DND-41 (cell line): Measurements from ENCODE around the gene FCN2.

Experiments
- ATAC-seq: fragments of 200-7000 bp; cut with Tn5 transposase; 3 replicates; pipeline ENCODE4 v1.9.1; 2021; ENCODE audit warnings: low read depth; ENCODE audit not compliant: insufficient read depth
- DNase-seq: peaks from one replicate; pipeline ENCODE4 v3.0.0-alpha.2; 2020
- H2AFZ ChIP-seq: 2 replicates; pipeline ENCODE4 v1.6.0; 2012; ENCODE audit warnings: low read depth, low read length
- H3K27ac ChIP-seq: 2 replicates; pipeline ENCODE4 v1.5.1; 2012; ENCODE audit warnings: low read length, inconsistent platforms
- H3K27me3 ChIP-seq: fragments of 200-600 bp; sonication (generic); 2 replicates; pipeline ENCODE4 v1.6.0; 2012; ENCODE audit warnings: low read length, mild to moderate bottlenecking, inconsistent platforms; ENCODE audit not compliant: insufficient read depth, poor library complexity
- H3K36me3 ChIP-seq: 2 replicates; pipeline ENCODE4 v1.5.1; 2012; ENCODE audit warnings: low read length, inconsistent platforms; ENCODE audit not compliant: insufficient read depth
- H3K4me1 ChIP-seq: 2 replicates; pipeline ENCODE4 v1.5.1; 2012; ENCODE audit warnings: mild to moderate bottlenecking, low read length; ENCODE audit not compliant: insufficient read depth
- H3K4me2 ChIP-seq: 2 replicates; pipeline ENCODE4 v1.6.0; 2012; ENCODE audit warnings: mild to moderate bottlenecking, moderate library complexity, low read length, inconsistent platforms; ENCODE audit not compliant: insufficient read depth
- H3K4me3 ChIP-seq, 2 experiments: fragments of 200-600 bp in 1 of 2; shearing (Covaris generic) in 1 of 2; 2 replicates each; pipeline ENCODE4 v1.5.1; 2012 to 2016; ENCODE audit warnings: inconsistent platforms in 2 of 2, low read length in 2 of 2, mild to moderate bottlenecking in 2 of 2, low read depth in 1 of 2, moderate library complexity in 1 of 2
- H3K79me2 ChIP-seq: 2 replicates; pipeline ENCODE4 v1.6.0; 2012; ENCODE audit warnings: low read length, inconsistent platforms; ENCODE audit not compliant: insufficient read depth
- H3K9ac ChIP-seq: 2 replicates; pipeline ENCODE4 v1.6.0; 2012; ENCODE audit warnings: low read depth, mild to moderate bottlenecking, inconsistent platforms, low read length, moderate library complexity
- H3K9me3 ChIP-seq: 2 replicates; pipeline ENCODE4 v1.5.1; 2012; ENCODE audit warnings: low read length, moderate library complexity, mild to moderate bottlenecking, inconsistent platforms; ENCODE audit not compliant: insufficient read depth, severe bottlenecking
- H4K20me1 ChIP-seq: 2 replicates; pipeline ENCODE4 v1.6.0; 2012; ENCODE audit warnings: low read length; ENCODE audit not compliant: insufficient read depth
- CTCF ChIP-seq: IDR thresholded peaks from 2 replicates; pipeline ENCODE4 v1.5.1; 2012; ENCODE audit warnings: borderline replicate concordance, low read length, moderate library complexity, mild to moderate bottlenecking; ENCODE audit not compliant: poor library complexity, severe bottlenecking; ENCODE audit errors: extremely low read depth
- EZH2 ChIP-seq: IDR thresholded peaks from 3 replicates; pipeline ENCODE4 v1.6.1; 2012; ENCODE audit warnings: borderline replicate concordance, low read depth, mild to moderate bottlenecking, moderate library complexity, low read length, inconsistent platforms; ENCODE audit not compliant: severe bottlenecking

Gene FCN2

GRCh38 chr9:134885001-134885678 lies 4.5 kb downstream of the FCN2 start:
- Histone ChIP-seq H3K9me3 (no peaks in the 10 kb centered on the region), H3K27me3 (no peaks in the 10 kb centered on the region), H3K4me1 (no peaks in the 10 kb centered on the region), H3K27ac (no peak overlapping the region), H3K4me2 (no peak overlapping the region), H4K20me1 (no peaks in the 10 kb centered on the region), H3K79me2 (no peaks in the 10 kb centered on the region), H3K9ac (no peak overlapping the region), H2AFZ (no peak overlapping the region), H3K4me3 (no peak overlapping the region), H3K36me3 (no peaks in the 10 kb centered on the region)
- ATAC-seq (no peak), DNase-seq (no peak)
- TF ChIP-seq EZH2 (no peak), CTCF (no peak)

- Histone ChIP-seq H3K36me3 (no peaks in the 10 kb centered on the region), H3K27me3 (no peaks in the 10 kb centered on the region), H3K27ac (no peak overlapping the region), H3K4me2 (no peak overlapping the region), H3K9me3 (no peaks in the 10 kb centered on the region), H4K20me1 (no peaks in the 10 kb centered on the region), H3K4me3 (no peak overlapping the region), H3K79me2 (no peaks in the 10 kb centered on the region), H3K9ac (no peak overlapping the region), H2AFZ (no peak overlapping the region), H3K4me1 (no peaks in the 10 kb centered on the region)
- no peak for DNase-seq
- TF ChIP-seq EZH2 (no peak), CTCF (no peak)
- no peak for ATAC-seq
These were observed 5.2 kb downstream of the FCN2 start for GRCh38 chr9:134885679-134886412.

- no peaks in the 10 kb centered on the region for H3K27me3 ChIP-seq
- DNase-seq (no peak), ATAC-seq (no peak)
- no peaks in the 10 kb centered on the region for H3K36me3 ChIP-seq
- no peaks in the 10 kb centered on the region for H4K20me1 ChIP-seq
- no peaks in the 10 kb centered on the region for H3K4me1 ChIP-seq
- TF ChIP-seq CTCF, result no peak
- no peak for TF ChIP-seq EZH2
- H3K9ac ChIP-seq, result no peak overlapping the region
- H2AFZ ChIP-seq, result no peak overlapping the region
- no peaks in the 10 kb centered on the region for H3K79me2 ChIP-seq
- no peaks in the 10 kb centered on the region for H3K9me3 ChIP-seq
- no peak overlapping the region for H3K4me2 ChIP-seq
- no peak overlapping the region for H3K4me3 ChIP-seq
- H3K27ac ChIP-seq, result no peak overlapping the region
These were observed 5.9 kb downstream of the FCN2 start for GRCh38 chr9:134886413-134886913.
